ENCODE results near the gene TNNC1. TPM values are rescaled to one million over a fixed set of nuclear protein-coding genes. Genes with fewer than 3 reads are reported as not detected.

Gene TNNC1
- total RNA-seq, 2 experiments from 2014 or later, result 5.3 to 6.6 TPM

DNA sequence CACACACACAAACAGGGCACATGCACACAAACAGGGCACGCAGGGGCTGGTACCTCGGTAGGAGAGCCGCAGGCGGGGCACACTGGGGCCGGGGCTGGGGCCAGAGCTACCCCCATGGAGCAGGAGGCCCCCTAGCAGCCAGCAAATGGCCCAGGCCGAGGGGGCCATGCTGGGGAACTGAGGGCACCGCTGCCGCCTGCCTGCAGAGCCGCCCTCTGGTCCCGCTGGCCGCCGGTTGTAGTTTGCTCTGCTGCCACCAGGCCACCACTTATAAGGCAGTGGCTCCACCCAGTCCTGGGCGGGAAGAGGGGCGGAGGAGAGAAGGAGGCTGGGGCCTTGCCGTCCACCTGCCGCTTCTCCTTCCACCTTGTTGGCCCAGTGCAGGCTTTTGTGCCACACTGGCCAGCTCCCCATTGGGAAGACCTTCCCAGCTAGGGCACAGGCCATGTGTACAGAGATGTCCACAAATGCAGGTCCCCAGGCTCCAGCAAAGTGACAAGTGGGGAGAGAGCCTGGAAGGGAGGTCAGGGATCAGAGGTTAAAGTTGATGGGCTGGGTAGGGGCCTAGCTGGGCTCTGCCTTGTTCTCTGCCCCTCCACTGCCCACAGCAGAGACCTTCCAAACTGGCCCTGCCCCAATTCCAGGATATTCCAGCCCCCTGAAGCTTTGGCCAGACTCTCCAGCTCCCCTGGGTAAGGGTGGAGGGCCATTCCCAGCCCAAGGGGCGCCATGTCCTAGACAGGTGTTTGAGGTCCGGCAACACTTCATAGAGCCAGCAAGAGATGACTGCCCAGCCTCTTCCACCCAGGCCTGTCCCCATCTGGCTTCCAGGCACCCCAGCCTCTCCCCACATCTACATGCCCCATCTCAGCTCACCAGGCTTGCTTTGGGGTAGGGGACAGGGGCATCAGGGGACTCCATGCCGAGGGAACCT, 8.7 kb downstream of the TNNC1 start, which contains the start of gene SEMA3G:
Gene SEMA3G (minus strand): TSS at position 244 of the 934 bp plus-strand sequence. CDS start 76 bp downstream, at position 168.
- ChIA-PET CTCF (interaction anchor here (1.1 to 1.4 kb wide), 2 partner anchors 9 to 17 kb away, joined by 3 to 5 read pairs; no protein-coding TSS in a partner anchor), POLR2A (interaction anchor here (0.9 to 2.3 kb wide), 2 partner anchors 33 to 106 kb away, joined by 3 to 11 read pairs; no protein-coding TSS in a partner anchor)
- Mint-ChIP-seq H3K27me3 (no peaks in the 10 kb centered on the region), H3K36me3 (ENCODE audit: low read depth) (no peaks in the 10 kb centered on the region), H3K9me3 (no peaks in the 10 kb centered on the region), H3K27ac (no peak within 1 kb of the TSS), H3K4me1 (ENCODE audit: low read depth) (peaks cover 14% of the 10 kb centered on the region), H3K4me3 (no peak within 1 kb of the TSS)
- no peaks in the 10 kb centered on the region for H3K9me3 ChIP-seq (ENCODE audit: control insufficient read depth in 1 of 2, insufficient read depth in 1 of 2, low read length in 2 of 2)
- no peaks in the 10 kb centered on the region for H3K27me3 ChIP-seq (ENCODE audit: control insufficient read depth in 1 of 2, insufficient read depth in 2 of 2, low read length in 2 of 2)
- intact Hi-C loops (cut with DNase I, micrococcal nuclease), result loop anchor here (5.0 to 10.0 kb wide), 3 partner anchors 153 to 223 kb away; partner anchors contain the start of gene GLYCTK (in 1 of the 2)
- TF ChIP-seq CTCF (IDR thresholded peaks at IDR 0.05), result peak; percentile 32
- peak within 1 kb of the TSS; percentile 29 for H3K4me3 ChIP-seq (ENCODE audit: low read length)
- no peak within 1 kb of the TSS for H3K27ac ChIP-seq (ENCODE audit: low read depth in 1 of 2, low read length in 2 of 2)
- H3K36me3 ChIP-seq (ENCODE audit: insufficient read depth, low read length), result no peaks in the 10 kb centered on the region
- ATAC-seq (ENCODE audit: poor library complexity), result peak; percentile 96
- peaks cover 28% of the 10 kb centered on the region for H3K4me1 ChIP-seq (ENCODE audit: insufficient read depth, low read length)
- DNase-seq, result peak; percentile 55 to 86 (median 70)

DNA sequence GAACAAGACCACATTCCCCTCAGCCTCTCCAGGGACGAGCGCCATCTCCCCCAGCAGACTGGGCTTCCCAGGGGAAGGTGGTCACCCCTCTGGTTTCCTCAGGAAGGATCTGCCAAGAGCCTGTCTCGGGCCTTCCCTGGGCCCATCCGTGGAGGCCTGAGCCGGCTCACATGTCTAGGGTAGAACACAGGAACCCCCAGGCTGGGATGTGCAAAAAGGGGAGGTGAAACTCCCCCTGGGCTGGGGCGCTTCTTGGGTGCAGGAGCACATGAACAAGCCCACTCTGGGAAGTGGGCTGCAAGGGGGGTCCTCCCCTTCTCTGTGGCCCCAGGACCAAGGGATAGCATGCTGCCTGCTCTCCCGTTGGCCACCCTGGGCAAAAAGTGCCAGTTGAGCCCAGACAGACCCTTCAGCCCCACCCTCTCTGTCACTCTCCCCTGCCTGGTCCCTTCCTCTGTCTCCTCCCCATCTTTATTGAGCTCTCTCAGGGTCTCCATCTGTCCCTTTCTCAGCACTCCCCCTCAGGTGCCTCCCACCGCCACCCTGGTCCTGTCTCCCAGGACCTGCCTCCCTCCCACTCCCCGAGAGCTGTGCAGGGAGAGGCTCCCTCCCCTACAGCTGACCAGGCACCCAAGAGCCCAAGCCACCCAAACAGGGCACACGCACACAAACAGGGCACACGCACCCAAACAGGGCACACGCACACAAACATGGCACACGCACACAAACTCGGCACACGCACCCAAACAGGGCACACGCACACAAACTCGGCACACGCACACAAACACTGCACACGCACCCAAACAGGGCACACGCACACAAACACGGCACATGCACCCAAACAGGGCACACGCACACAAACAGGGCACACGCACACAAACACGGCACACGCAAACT, 9.8 kb downstream of the TNNC1 start:
- Mint-ChIP-seq H3K27me3 (no peaks in the 10 kb centered on the region), H3K36me3 (ENCODE audit: low read depth) (no peaks in the 10 kb centered on the region), H3K4me3 (no peak overlapping the region), H3K4me1 (ENCODE audit: low read depth) (peaks cover 14% of the 10 kb centered on the region), H3K27ac (no peak overlapping the region), H3K9me3 (no peaks in the 10 kb centered on the region)
- peak overlapping the region; percentile 29 for H3K4me3 ChIP-seq (ENCODE audit: low read length)
- H3K36me3 ChIP-seq (ENCODE audit: insufficient read depth, low read length), result no peaks in the 10 kb centered on the region
- no peaks in the 10 kb centered on the region for H3K27me3 ChIP-seq (ENCODE audit: control insufficient read depth in 1 of 2, insufficient read depth in 2 of 2, low read length in 2 of 2)
- H3K27ac ChIP-seq (ENCODE audit: low read depth in 1 of 2, low read length in 2 of 2), result no peak overlapping the region
- TF ChIP-seq CTCF (IDR thresholded peaks at IDR 0.05), result no peak
- ChIA-PET CTCF (no interaction called here), POLR2A (no interaction called here)
- intact Hi-C loops (cut with DNase I, micrococcal nuclease), result loop anchor here in 1 of 2 experiments (10.0 kb wide), 1 partner anchor 159 kb away; the partner anchor contains the start of gene GLYCTK
- DNase-seq, result no peak
- ATAC-seq (ENCODE audit: poor library complexity), result no peak
- peaks cover 28% of the 10 kb centered on the region for H3K4me1 ChIP-seq (ENCODE audit: insufficient read depth, low read length)
- H3K9me3 ChIP-seq (ENCODE audit: control insufficient read depth in 1 of 2, insufficient read depth in 1 of 2, low read length in 2 of 2), result no peaks in the 10 kb centered on the region

DNA sequence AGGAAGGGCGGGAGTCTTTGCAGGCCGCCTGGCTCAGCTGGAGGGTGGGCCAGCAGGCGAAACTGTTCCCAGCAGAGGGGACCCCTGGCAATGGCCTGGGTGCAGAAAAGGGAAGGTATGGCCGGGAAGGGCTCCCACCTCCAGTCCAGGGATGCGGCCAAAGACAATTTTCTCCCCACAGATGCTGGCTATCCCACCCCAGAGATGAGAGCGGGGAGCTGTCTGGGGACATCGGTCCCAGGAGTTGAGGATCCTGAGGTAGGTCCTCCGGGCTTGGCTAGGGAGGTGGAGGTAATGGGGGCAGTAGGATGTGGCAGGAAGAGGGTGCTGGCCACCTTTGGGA, 10.6 kb downstream of the TNNC1 start:
- H3K4me1 Mint-ChIP-seq (ENCODE audit: low read depth), result peaks cover 14% of the 10 kb centered on the region
- no peak overlapping the region for H3K4me3 Mint-ChIP-seq
- TF ChIP-seq CTCF (IDR thresholded peaks at IDR 0.05), result no peak
- no peaks in the 10 kb centered on the region for H3K36me3 ChIP-seq (ENCODE audit: insufficient read depth, low read length)
- H3K27ac ChIP-seq (ENCODE audit: low read depth in 1 of 2, low read length in 2 of 2), result no peak overlapping the region
- peaks cover 28% of the 10 kb centered on the region for H3K4me1 ChIP-seq (ENCODE audit: insufficient read depth, low read length)
- ChIA-PET POLR2A (no interaction called here), CTCF (no interaction called here)
- H3K4me3 ChIP-seq (ENCODE audit: low read length), result no peak overlapping the region
- H3K27me3 ChIP-seq (ENCODE audit: control insufficient read depth in 1 of 2, insufficient read depth in 2 of 2, low read length in 2 of 2), result no peaks in the 10 kb centered on the region
- DNase-seq (no peak), ATAC-seq (ENCODE audit: poor library complexity) (no peak)
- no peaks in the 10 kb centered on the region for H3K27me3 Mint-ChIP-seq
- H3K9me3 ChIP-seq (ENCODE audit: control insufficient read depth in 1 of 2, insufficient read depth in 1 of 2, low read length in 2 of 2), result no peaks in the 10 kb centered on the region
- H3K27ac Mint-ChIP-seq, result no peak overlapping the region
- no peaks in the 10 kb centered on the region for H3K36me3 Mint-ChIP-seq (ENCODE audit: low read depth)
- H3K9me3 Mint-ChIP-seq, result no peaks in the 10 kb centered on the region
- intact Hi-C loops (cut with DNase I, micrococcal nuclease), result loop anchor here in 1 of 2 experiments (10.0 kb wide), 1 partner anchor 158 kb away; the partner anchor contains the start of gene GLYCTK

All from CD4-positive, alpha-beta T cell (primary cell).